Stimulated activated naive CD8-positive, alpha-beta T cell treated with anti-CD3 and anti-CD28 coated beads, Interleukin-15, amount 100 ng/mL, for 72 hours (primary cell): ENCODE measurements around the gene FOXD2.
A peak's percentile ranks its signal among the peaks of the same experiment; 100 is the strongest.

Experiments used
- ATAC-seq: fragments of 150-1000 bp; cut with Tn5 transposase; 2 replicates; pipeline ENCODE4 v1.10.0; 2021; ENCODE audit warnings: mild to moderate bottlenecking, moderate library complexity
- DNase-seq, 2 donors: peaks; one replicate each; pipeline ENCODE4 v3.0.0; 2021 to 2022
- H3K27ac Mint-ChIP-seq, 2 donors: one replicate each; pipeline ENCODE4 v1.8.0; 2022; ENCODE audit warnings: mild to moderate bottlenecking in 2 of 2, mixed read lengths in 2 of 2, moderate library complexity in 2 of 2
- H3K27me3 Mint-ChIP-seq: one replicate; pipeline ENCODE4 v1.8.0; 2022; ENCODE audit warnings: mixed read lengths
- H3K4me1 Mint-ChIP-seq: one replicate; pipeline ENCODE4 v1.8.0; 2022; ENCODE audit warnings: mild to moderate bottlenecking, mixed read lengths
- H3K4me3 Mint-ChIP-seq, 2 donors: one replicate each; pipeline ENCODE4 v1.8.0; 2022; ENCODE audit warnings: mild to moderate bottlenecking in 2 of 2, mixed read lengths in 2 of 2, moderate library complexity in 1 of 2
- H3K9me3 Mint-ChIP-seq, 2 donors: one replicate each; pipeline ENCODE4 v1.8.0; 2022; ENCODE audit warnings: mixed read lengths in 2 of 2

Gene FOXD2

GRCh38 chr1:47433477-47434050 is 4.3 kb upstream of the FOXD2 start:
- H3K4me3 Mint-ChIP-seq, result peak overlapping the region; percentile 46 to 68
- DNase-seq (no peak), ATAC-seq (no peak)
- peaks cover 52% of the 10 kb centered on the region for H3K4me1 Mint-ChIP-seq
- H3K27ac Mint-ChIP-seq, result no peak overlapping the region
- H3K9me3 Mint-ChIP-seq, result no peaks in the 10 kb centered on the region
- H3K27me3 Mint-ChIP-seq, result peaks cover 68% of the 10 kb centered on the region

- DNase-seq (no peak), ATAC-seq (no peak)
- Mint-ChIP-seq H3K27ac (no peak overlapping the region), H3K9me3 (no peaks in the 10 kb centered on the region), H3K27me3 (peaks cover 61% of the 10 kb centered on the region), H3K4me1 (peaks cover 52% of the 10 kb centered on the region), H3K4me3 (peak overlapping the region; percentile 18 to 68)
Measured at GRCh38 chr1:47434051-47434842, 3.6 kb upstream of the FOXD2 start.

DNA sequence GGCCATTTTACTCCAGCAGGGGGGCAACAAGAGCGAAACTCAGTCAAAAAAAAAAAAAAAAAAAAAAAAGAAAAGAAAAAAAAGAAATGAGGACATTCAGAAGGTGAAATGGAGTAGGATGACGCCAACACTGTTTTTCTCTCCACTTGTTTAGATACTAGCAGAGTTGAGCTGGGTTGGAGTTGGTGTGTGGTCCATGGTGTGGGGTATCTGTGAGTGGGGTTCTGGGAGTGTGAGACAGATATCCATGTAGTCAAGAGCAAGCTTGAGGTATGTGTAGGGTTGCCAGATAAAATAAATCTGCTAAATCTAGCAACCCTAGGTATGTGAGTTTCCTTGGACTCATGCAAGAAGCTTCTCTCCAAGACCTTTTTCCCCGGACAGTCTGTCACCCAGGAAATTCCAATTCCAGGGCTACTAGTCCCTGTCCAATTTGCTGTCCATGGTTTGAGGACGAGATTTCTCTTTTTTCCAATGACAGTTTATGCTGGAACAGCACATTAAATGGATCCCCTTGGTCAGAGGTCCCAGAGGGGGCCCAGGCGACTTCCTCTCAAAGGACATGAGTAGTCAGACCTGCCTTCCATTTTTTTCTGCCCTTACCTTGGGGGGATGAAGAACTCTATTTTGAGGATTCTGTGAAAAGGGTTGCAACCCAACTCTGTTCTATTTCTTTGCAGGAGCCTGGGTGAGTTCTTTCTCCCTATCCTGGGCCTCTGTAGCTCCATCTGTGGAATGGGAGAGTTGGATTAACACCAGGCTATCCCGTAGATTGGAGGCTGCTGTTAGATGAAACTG is 2.1 kb upstream of the FOXD2 start:
- Mint-ChIP-seq H3K9me3 (no peaks in the 10 kb centered on the region), H3K27ac (peak overlapping the region in 1 of 2 donors; percentile 38), H3K27me3 (peaks cover 60% of the 10 kb centered on the region), H3K4me3 (peak overlapping the region; percentile 99), H3K4me1 (peaks cover 52% of the 10 kb centered on the region)
- DNase-seq (no peak), ATAC-seq (no peak)

- DNase-seq (peak; percentile 83 to 84), ATAC-seq (peak; percentile 42)
- Mint-ChIP-seq H3K4me3 (peak overlapping the region; percentile 99), H3K9me3 (no peaks in the 10 kb centered on the region), H3K27ac (peak overlapping the region; percentile 94), H3K27me3 (peaks cover 52% of the 10 kb centered on the region), H3K4me1 (peaks cover 52% of the 10 kb centered on the region)
Measured at GRCh38 chr1:47436304-47436978, 1.4 kb upstream of the FOXD2 start.

DNA sequence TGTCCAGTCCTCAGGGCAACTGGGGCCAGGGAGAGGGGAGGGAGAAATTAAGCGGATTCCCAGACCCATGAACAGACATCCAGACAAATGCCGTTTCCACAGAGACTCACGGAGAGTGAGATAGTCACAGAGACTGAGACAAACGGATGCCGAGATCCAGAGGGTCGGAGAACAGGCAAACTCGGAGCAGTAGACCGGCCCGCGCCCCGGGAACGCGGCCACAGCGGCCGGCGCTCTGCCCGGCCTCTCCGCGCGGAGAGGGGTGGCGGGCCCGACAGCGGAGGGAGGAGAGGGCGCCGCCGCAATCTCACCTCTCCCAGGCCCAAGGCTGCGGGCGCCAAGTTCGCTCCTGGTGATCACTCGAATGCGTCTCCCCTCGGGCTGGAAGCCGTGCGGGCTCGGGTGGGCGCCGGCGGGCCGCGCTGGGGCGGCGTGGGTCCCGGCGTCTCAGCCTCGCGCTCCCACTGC is 831 bp upstream of the FOXD2 start:
- peaks cover 47% of the 10 kb centered on the region for H3K27me3 Mint-ChIP-seq
- H3K4me3 Mint-ChIP-seq, result peak overlapping the region; percentile 99
- DNase-seq (no peak), ATAC-seq (peak; percentile 4)
- H3K9me3 Mint-ChIP-seq, result no peaks in the 10 kb centered on the region
- H3K4me1 Mint-ChIP-seq, result peaks cover 47% of the 10 kb centered on the region
- no peak overlapping the region for H3K27ac Mint-ChIP-seq

DNA sequence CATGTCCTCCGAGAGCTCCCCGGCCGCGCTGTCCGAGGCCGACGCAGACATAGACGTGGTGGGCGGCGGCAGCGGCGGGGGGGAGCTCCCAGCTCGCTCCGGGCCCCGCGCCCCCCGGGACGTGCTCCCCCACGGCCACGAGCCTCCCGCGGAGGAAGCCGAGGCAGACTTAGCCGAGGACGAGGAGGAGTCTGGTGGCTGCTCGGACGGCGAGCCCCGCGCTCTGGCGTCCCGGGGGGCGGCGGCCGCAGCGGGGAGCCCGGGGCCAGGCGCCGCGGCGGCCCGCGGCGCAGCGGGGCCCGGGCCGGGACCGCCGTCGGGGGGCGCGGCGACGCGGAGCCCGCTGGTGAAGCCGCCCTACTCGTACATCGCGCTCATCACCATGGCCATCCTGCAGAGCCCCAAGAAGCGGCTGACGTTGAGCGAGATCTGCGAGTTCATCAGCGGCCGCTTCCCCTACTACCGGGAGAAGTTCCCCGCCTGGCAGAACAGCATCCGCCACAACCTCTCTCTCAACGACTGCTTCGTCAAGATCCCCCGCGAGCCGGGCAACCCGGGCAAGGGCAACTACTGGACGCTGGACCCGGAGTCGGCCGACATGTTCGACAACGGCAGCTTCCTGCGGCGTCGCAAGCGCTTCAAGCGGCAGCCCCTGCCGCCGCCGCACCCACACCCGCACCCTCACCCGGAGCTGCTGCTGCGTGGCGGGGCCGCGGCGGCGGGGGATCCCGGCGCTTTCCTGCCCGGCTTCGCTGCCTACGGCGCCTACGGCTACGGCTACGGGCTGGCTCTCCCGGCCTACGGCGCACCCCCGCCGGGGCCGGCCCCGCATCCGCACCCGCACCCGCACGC is 547 bp downstream of the FOXD2 start:
- Mint-ChIP-seq H3K27ac (no peak overlapping the region), H3K4me3 (peak overlapping the region; percentile 76 to 99), H3K27me3 (peaks cover 34% of the 10 kb centered on the region), H3K4me1 (peaks cover 34% of the 10 kb centered on the region), H3K9me3 (no peaks in the 10 kb centered on the region)
- ATAC-seq, result no peak
- DNase-seq, result peak; percentile 34 to 45

- ATAC-seq, result no peak
- Mint-ChIP-seq H3K9me3 (no peaks in the 10 kb centered on the region), H3K27ac (no peak overlapping the region), H3K4me3 (peak overlapping the region; percentile 2 to 54), H3K27me3 (peaks cover 25% of the 10 kb centered on the region), H3K4me1 (peaks cover 25% of the 10 kb centered on the region)
- no peak for DNase-seq
Measured at GRCh38 chr1:47439017-47439818, 1.4 kb downstream of the FOXD2 start.

GRCh38 chr1:47439819-47440598 is 2.2 kb downstream of the FOXD2 start:
- ATAC-seq (no peak), DNase-seq (no peak)
- H3K27ac Mint-ChIP-seq, result no peak overlapping the region
- peaks cover 18% of the 10 kb centered on the region for H3K4me1 Mint-ChIP-seq
- peaks cover 17% of the 10 kb centered on the region for H3K27me3 Mint-ChIP-seq
- no peaks in the 10 kb centered on the region for H3K9me3 Mint-ChIP-seq
- H3K4me3 Mint-ChIP-seq, result peak overlapping the region; percentile 2 to 54

- no peak overlapping the region for H3K4me3 Mint-ChIP-seq
- H3K27me3 Mint-ChIP-seq, result peaks cover 11% of the 10 kb centered on the region
- H3K9me3 Mint-ChIP-seq, result no peaks in the 10 kb centered on the region
- peaks cover 12% of the 10 kb centered on the region for H3K4me1 Mint-ChIP-seq
- H3K27ac Mint-ChIP-seq, result no peak overlapping the region
- no peak for ATAC-seq
- DNase-seq, result no peak
Measured at GRCh38 chr1:47440599-47441081, 2.8 kb downstream of the FOXD2 start.

GRCh38 chr1:47441450-47442106 is 3.7 kb downstream of the FOXD2 start:
- peaks cover 2% of the 10 kb centered on the region for H3K27me3 Mint-ChIP-seq
- DNase-seq, result no peak
- H3K4me3 Mint-ChIP-seq, result no peak overlapping the region
- no peaks in the 10 kb centered on the region for H3K9me3 Mint-ChIP-seq
- no peak overlapping the region for H3K27ac Mint-ChIP-seq
- no peak for ATAC-seq
- H3K4me1 Mint-ChIP-seq, result peaks cover 2% of the 10 kb centered on the region

GRCh38 chr1:47442202-47442601 is 4.4 kb downstream of the FOXD2 start:
- DNase-seq, result no peak
- Mint-ChIP-seq H3K27me3 (no peaks in the 10 kb centered on the region), H3K4me1 (no peaks in the 10 kb centered on the region), H3K4me3 (no peak overlapping the region), H3K27ac (no peak overlapping the region), H3K9me3 (no peaks in the 10 kb centered on the region)
- ATAC-seq, result no peak

DNA sequence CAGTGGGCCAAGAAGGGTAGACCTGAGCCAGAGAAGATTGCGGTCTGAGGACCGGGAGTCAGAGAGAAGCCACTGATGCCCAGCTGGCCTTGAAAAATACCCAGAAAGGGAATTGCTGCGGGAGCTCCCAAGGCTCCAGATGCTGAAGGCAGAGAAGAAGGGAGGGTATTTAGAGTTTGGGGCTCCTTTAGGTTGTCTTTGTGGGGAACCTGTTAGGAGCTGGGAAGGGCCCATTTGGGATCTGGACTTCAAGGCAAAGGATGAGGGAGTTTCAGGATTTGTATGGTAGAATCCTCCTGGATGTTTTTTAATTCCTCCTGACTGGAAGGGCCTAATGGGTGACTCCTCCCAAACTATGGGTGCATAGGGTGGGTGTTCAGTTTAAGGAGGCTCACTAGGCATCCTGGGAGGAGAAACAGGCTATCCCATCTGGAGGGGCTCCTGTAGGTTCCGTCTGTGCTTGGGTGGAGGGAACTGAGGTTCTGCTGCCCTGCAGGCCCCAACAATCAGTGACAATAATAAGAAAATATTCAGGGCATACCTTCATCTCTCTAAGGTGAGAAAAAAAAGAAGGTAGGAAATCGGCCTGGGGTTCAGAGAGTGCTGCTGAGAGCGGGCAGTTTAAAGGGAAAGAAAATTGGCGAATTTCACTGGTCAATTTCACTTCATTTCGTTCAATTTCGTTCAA is 5.1 kb downstream of the FOXD2 start:
- Mint-ChIP-seq H3K9me3 (no peaks in the 10 kb centered on the region), H3K27ac (no peak overlapping the region), H3K27me3 (no peaks in the 10 kb centered on the region), H3K4me3 (no peak overlapping the region), H3K4me1 (no peaks in the 10 kb centered on the region)
- ATAC-seq (no peak), DNase-seq (no peak)
